ENCODE measurements around the gene PWWP3B. TPM values are rescaled to one million over a fixed set of nuclear protein-coding genes. Genes with fewer than 3 reads are reported as not detected.

PWWP3B gene
- 0.22 and 0.39 TPM in 2 replicates for total RNA-seq

DNA sequence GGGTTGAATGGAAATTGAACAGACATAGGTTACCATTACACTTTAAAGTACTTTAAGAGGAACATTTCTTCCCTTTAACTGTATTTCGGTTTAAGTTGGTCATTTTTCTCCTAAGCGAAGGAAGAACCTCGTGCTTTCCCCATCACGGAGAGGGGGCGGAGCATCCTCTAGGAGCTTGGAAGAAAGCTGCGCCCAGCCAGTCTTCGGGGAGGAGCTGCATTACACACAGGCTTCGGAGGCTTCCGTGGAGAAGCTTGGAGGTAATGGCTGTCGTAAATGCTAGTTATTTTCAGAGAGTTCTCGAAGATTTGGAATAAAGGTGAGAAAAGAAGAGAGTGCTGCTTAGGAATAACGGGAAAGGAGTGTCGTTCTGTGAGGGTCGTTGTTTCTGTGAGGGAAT, at the start of gene PWWP3B:
Gene PWWP3B, plus strand, starts transcription at position 199 of the 400 bp plus-strand sequence. CDS start 37,128 bp downstream, outside the sequence.

Other genes with a start within 250 kb of the PWWP3B start
- gene SERPINA7, start 129.6 kb upstream of the PWWP3B start, total RNA-seq: not detected in 2 replicates

All from articular chondrocyte of knee joint (primary cell).